ENCODE measurements around the gene KCNIP2.

The KCNIP2 gene

GRCh38 chr10:101856626-101857025, 13.0 kb upstream of the KCNIP2 start:
- POLR2A ChIA-PET = no interaction called here

GRCh38 chr10:101851411-101852116, 8.0 kb upstream of the KCNIP2 start:
- POLR2A ChIA-PET = no interaction called here
- TF ChIP-seq PKNOX1 (IDR thresholded peaks at IDR 0.05) (no peak), ZNF384 (IDR thresholded peaks at IDR 0.05) (no peak), ARNT (IDR thresholded peaks at IDR 0.05) (no peak)
- no peak for DNase-seq (ENCODE audit: extremely low spot score)
- CTCF ChIA-PET = interaction anchor here (0.6 to 1.6 kb wide), 3 partner anchors 11 to 245 kb away, joined by 3 to 9 read pairs (median 3); partner anchors contain the start of gene OGA

More at GRCh38 chr10:101856626-101857025, 13.0 kb upstream of the KCNIP2 start:
- CTCF ChIA-PET = interaction anchor here (0.6 kb wide), 1 partner anchor 30 kb away, joined by 5 read pairs; no protein-coding TSS in a partner anchor
- no peak for DNase-seq (ENCODE audit: extremely low spot score)
- TF ChIP-seq PKNOX1 (IDR thresholded peaks at IDR 0.05) (no peak), ZNF384 (IDR thresholded peaks at IDR 0.05) (no peak), FOXA1 (IDR thresholded peaks at IDR 0.05) (no peak), ELF4 (IDR thresholded peaks at IDR 0.05) (no peak), TARDBP (IDR thresholded peaks at IDR 0.05) (no peak), SUZ12 (IDR thresholded peaks at IDR 0.05) (no peak), HDGF (IDR thresholded peaks at IDR 0.05; ENCODE audit: borderline replicate concordance) (no peak), ARNT (IDR thresholded peaks at IDR 0.05) (no peak)

- ChIA-PET CTCF (interaction anchor here (0.6 to 1.6 kb wide), 3 partner anchors 10 to 244 kb away, joined by 3 to 9 read pairs (median 3); partner anchors contain the start of gene OGA), POLR2A (no interaction called here)
- TF ChIP-seq BHLHE40 (IDR thresholded peaks at IDR 0.05; ENCODE audit: borderline replicate concordance) (no peak), FOXA1 (IDR thresholded peaks at IDR 0.05) (no peak), HDGF (IDR thresholded peaks at IDR 0.05; ENCODE audit: borderline replicate concordance) (no peak), SUZ12 (IDR thresholded peaks at IDR 0.05) (no peak), FOXK2 (IDR thresholded peaks at IDR 0.05) (no peak), LEF1 (IDR thresholded peaks at IDR 0.05; ENCODE audit: borderline replicate concordance) (no peak), ZNF384 (IDR thresholded peaks at IDR 0.05) (no peak), TARDBP (IDR thresholded peaks at IDR 0.05) (no peak)
- no peak for DNase-seq (ENCODE audit: extremely low spot score)
Observed at GRCh38 chr10:101850749-101851148, 7.1 kb upstream of the KCNIP2 start.

GRCh38 chr10:101848894-101849351, 5.3 kb upstream of the KCNIP2 start:
- no peak for DNase-seq (ENCODE audit: extremely low spot score)
- ChIA-PET CTCF (interaction anchor here (1.9 kb wide), 1 partner anchor 9 kb away, joined by 10 read pairs; no protein-coding TSS in a partner anchor), POLR2A (no interaction called here)
- no peak for TF ChIP-seq SUZ12 (IDR thresholded peaks at IDR 0.05)

GRCh38 chr10:101848408-101848807, 4.8 kb upstream of the KCNIP2 start:
- no peak for TF ChIP-seq FOXK2 (IDR thresholded peaks at IDR 0.05)
- no peak for TF ChIP-seq BHLHE40 (IDR thresholded peaks at IDR 0.05; ENCODE audit: borderline replicate concordance)
- TF ChIP-seq NFRKB (IDR thresholded peaks at IDR 0.05) = no peak
- no peak for TF ChIP-seq FOXM1 (IDR thresholded peaks at IDR 0.05; ENCODE audit: borderline replicate concordance)
- no peak for TF ChIP-seq FOXA1 (IDR thresholded peaks at IDR 0.05)
- no peak for TF ChIP-seq ARNT (IDR thresholded peaks at IDR 0.05)
- POLR2A ChIA-PET = no interaction called here
- CTCF ChIA-PET = interaction anchor here (0.5 to 1.9 kb wide), 3 partner anchors 8 to 68 kb away, joined by 3 to 10 read pairs (median 3); no protein-coding TSS in a partner anchor
- no peak for DNase-seq (ENCODE audit: extremely low spot score)

- DNase-seq (ENCODE audit: extremely low spot score) = no peak
- TF ChIP-seq ELF4 (IDR thresholded peaks at IDR 0.05) (no peak), NFRKB (IDR thresholded peaks at IDR 0.05) (no peak), CTBP1 (IDR thresholded peaks at IDR 0.05; ENCODE audit: borderline replicate concordance) (no peak), LEF1 (IDR thresholded peaks at IDR 0.05; ENCODE audit: borderline replicate concordance) (no peak), FOXK2 (IDR thresholded peaks at IDR 0.05) (no peak), ZNF384 (IDR thresholded peaks at IDR 0.05) (no peak), BHLHE40 (IDR thresholded peaks at IDR 0.05; ENCODE audit: borderline replicate concordance) (no peak), SP1 (IDR thresholded peaks at IDR 0.05) (no peak), PKNOX1 (IDR thresholded peaks at IDR 0.05) (no peak), TARDBP (IDR thresholded peaks at IDR 0.05) (no peak), FOXM1 (IDR thresholded peaks at IDR 0.05; ENCODE audit: borderline replicate concordance) (no peak)
- ChIA-PET CTCF (interaction anchor here (0.6 to 0.7 kb wide), 2 partner anchors 32 to 99 kb away, joined by 3 to 5 read pairs; no protein-coding TSS in a partner anchor), POLR2A (no interaction called here)
Observed at GRCh38 chr10:101845893-101846292, 2.3 kb upstream of the KCNIP2 start.

GRCh38 chr10:101841826-101842225, 1.8 kb downstream of the KCNIP2 start:
- ChIA-PET POLR2A (interaction anchor here (1.1 to 3.0 kb wide), 3 partner anchors 23 to 224 kb away, joined by 4 to 17 read pairs (median 7); partner anchors contain the start of gene OGA), CTCF (interaction anchor here (1.5 to 4.2 kb wide), 7 partner anchors 13 to 239 kb away, joined by 4 to 71 read pairs (median 7); no protein-coding TSS in a partner anchor)
- DNase-seq (ENCODE audit: extremely low spot score) = no peak
- TF ChIP-seq FOXM1 (IDR thresholded peaks at IDR 0.05; ENCODE audit: borderline replicate concordance) = no peak
- TF ChIP-seq L3MBTL2 (conservative IDR thresholded peaks at IDR 0.05) = no peak
- TF ChIP-seq ELF4 (IDR thresholded peaks at IDR 0.05) = no peak
- TF ChIP-seq ZNF384 (IDR thresholded peaks at IDR 0.05) = no peak
- TF ChIP-seq HDGF (IDR thresholded peaks at IDR 0.05; ENCODE audit: borderline replicate concordance) = no peak
- no peak for TF ChIP-seq FOXK2 (IDR thresholded peaks at IDR 0.05)
- TF ChIP-seq BHLHE40 (IDR thresholded peaks at IDR 0.05; ENCODE audit: borderline replicate concordance) = no peak
- TF ChIP-seq SP1 (IDR thresholded peaks at IDR 0.05) = no peak

All from HEK293T (cell line).